Transverse colon (tissue), 4 donors: ENCODE results near the gene DDX4.

Source experiments
- POLR2A ChIP-seq: fragments of 450-650 bp; IDR thresholded peaks from one replicate; pipeline ENCODE4 v1.6.1; 2016; ENCODE audit warnings: antibody characterized with exemption, mild to moderate bottlenecking, moderate library complexity
- POLR2AphosphoS5 ChIP-seq, 3 donors: sonication (generic); formaldehyde crosslinking; IDR thresholded peaks; one replicate each; pipeline ENCODE4 v1.6.1; 2016; ENCODE audit warnings: antibody characterized with exemption in 3 of 3
- TF ChIP-seq, protein P1 (sequence below), 5 experiments: fragments of 200-600 bp in 3 of 5; fragments of 450-650 bp in 2 of 5; sonication (generic) in 3 of 5; IDR thresholded peaks; 1 replicate in 2 of 5; 2 replicates in 3 of 5; pipeline ENCODE4 v1.5.1; 2016 to 2017; ENCODE audit warnings: antibody characterized with exemption in 5 of 5, inconsistent platforms in 3 of 5, mild to moderate bottlenecking in 2 of 5, moderate library complexity in 1 of 5

- TF ChIP-seq, protein P1, sequence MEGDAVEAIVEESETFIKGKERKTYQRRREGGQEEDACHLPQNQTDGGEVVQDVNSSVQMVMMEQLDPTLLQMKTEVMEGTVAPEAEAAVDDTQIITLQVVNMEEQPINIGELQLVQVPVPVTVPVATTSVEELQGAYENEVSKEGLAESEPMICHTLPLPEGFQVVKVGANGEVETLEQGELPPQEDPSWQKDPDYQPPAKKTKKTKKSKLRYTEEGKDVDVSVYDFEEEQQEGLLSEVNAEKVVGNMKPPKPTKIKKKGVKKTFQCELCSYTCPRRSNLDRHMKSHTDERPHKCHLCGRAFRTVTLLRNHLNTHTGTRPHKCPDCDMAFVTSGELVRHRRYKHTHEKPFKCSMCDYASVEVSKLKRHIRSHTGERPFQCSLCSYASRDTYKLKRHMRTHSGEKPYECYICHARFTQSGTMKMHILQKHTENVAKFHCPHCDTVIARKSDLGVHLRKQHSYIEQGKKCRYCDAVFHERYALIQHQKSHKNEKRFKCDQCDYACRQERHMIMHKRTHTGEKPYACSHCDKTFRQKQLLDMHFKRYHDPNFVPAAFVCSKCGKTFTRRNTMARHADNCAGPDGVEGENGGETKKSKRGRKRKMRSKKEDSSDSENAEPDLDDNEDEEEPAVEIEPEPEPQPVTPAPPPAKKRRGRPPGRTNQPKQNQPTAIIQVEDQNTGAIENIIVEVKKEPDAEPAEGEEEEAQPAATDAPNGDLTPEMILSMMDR (IDR thresholded peaks at IDR 0.05) = no peak
- TF ChIP-seq POLR2AphosphoS5 (IDR thresholded peaks at IDR 0.05) (peak; percentile 57 to 81 (median 67)), POLR2A (peak; percentile 72)
Observed at GRCh38 chr5:55712023-55712859, 25.6 kb upstream of the DDX4 start, which contains the start of gene SLC38A9.
